Lung (tissue), 12 donors: ENCODE data around the gene MCAT. TPM values are rescaled to one million over a fixed set of nuclear protein-coding genes. Genes with fewer than 3 reads are reported as not detected.

Source experiments
- ATAC-seq: fragments of 200-7000 bp; cut with Tn5 transposase; one replicate; pipeline ENCODE4 v1.9.1; 2020; ENCODE audit warnings: moderate number of reproducible peaks; ENCODE audit not compliant: insufficient read depth, low FRiP score
- DNase-seq, 3 donors: peaks; one replicate each; pipeline ENCODE4 v3.0.0-alpha.2; 2013 to 2017
- H3K27ac ChIP-seq, 2 donors: one replicate each; pipeline ENCODE4 v1.5.1; 2013; ENCODE audit warnings: mild to moderate bottlenecking in 2 of 2, moderate library complexity in 2 of 2, control low read depth in 1 of 2, inconsistent platforms in 1 of 2, low read depth in 1 of 2, low read length in 1 of 2
- H3K27me3 ChIP-seq, 3 donors: one replicate each; pipeline ENCODE4 v1.5.1; 2013; ENCODE audit warnings: low read length in 2 of 3; ENCODE audit not compliant: control insufficient read depth in 3 of 3, insufficient read depth in 3 of 3
- H3K36me3 ChIP-seq, 4 donors: one replicate each; pipeline ENCODE4 v1.5.1; 2013; ENCODE audit warnings: low read length in 4 of 4, mild to moderate bottlenecking in 1 of 4, moderate library complexity in 1 of 4; ENCODE audit not compliant: control insufficient read depth in 4 of 4, insufficient read depth in 4 of 4
- H3K4me1 ChIP-seq, 5 donors: one replicate each; pipeline ENCODE4 v1.5.1; 2013; ENCODE audit warnings: low read length in 5 of 5, mild to moderate bottlenecking in 2 of 5, moderate library complexity in 1 of 5; ENCODE audit not compliant: control insufficient read depth in 5 of 5, insufficient read depth in 5 of 5
- H3K4me3 ChIP-seq: one replicate; pipeline ENCODE4 v1.5.1; 2013; ENCODE audit warnings: mild to moderate bottlenecking, control low read depth, moderate library complexity
- H3K9ac ChIP-seq, 2 donors: one replicate each; pipeline ENCODE4 v1.5.1; 2013; ENCODE audit warnings: low read length in 2 of 2, control low read depth in 1 of 2; ENCODE audit not compliant: insufficient read depth in 1 of 2
- H3K9me3 ChIP-seq, 4 donors: one replicate each; pipeline ENCODE4 v1.5.1; 2013; ENCODE audit warnings: low read length in 3 of 4, mild to moderate bottlenecking in 1 of 4, moderate library complexity in 1 of 4; ENCODE audit not compliant: control insufficient read depth in 4 of 4, insufficient read depth in 3 of 4
- WGBS, 2 donors: extraction: QIAGEN DNeasy Blood & Tissue Kit; methylation state at CpG; one replicate each; pipeline ENCODE4 v1.1.7; 2013; 5-methylcytosine and 5-hydroxymethylcytosine counted together
- polyA plus RNA-seq, 2 donors: library from polyadenylated mRNA; stranded (reverse); fragments of 200-250 nt; gene quantifications; one replicate each; pipeline ENCODE4 v1.2.1, GENCODE V29; 2013
- total RNA-seq, 2 donors: library from RNA; depleted of rRNA in 1 of 2; stranded (reverse); fragments of >200 nt in 1 of 2; gene quantifications; one replicate each; pipeline ENCODE4 v1.2.1, GENCODE V29; 2014 to 2021
- TF ChIP-seq, protein P1 (sequence below): IDR thresholded peaks from 2 replicates; pipeline ENCODE4 v1.5.1; 2012; ENCODE audit warnings: mild to moderate bottlenecking; ENCODE audit errors: control extremely low read depth, extremely low read depth
- donor health status: control.
- donor health status: control.
- donor health status: Bipolar disorder and iron deficiency.
- donor health status: healthy.
- donor health status: DM: yes; HTN: yes; CAD: no.

The MCAT gene
- total and polyA plus RNA-seq, 4 donors, result 15.6 to 23.9 (median 21.0) TPM

DNA sequence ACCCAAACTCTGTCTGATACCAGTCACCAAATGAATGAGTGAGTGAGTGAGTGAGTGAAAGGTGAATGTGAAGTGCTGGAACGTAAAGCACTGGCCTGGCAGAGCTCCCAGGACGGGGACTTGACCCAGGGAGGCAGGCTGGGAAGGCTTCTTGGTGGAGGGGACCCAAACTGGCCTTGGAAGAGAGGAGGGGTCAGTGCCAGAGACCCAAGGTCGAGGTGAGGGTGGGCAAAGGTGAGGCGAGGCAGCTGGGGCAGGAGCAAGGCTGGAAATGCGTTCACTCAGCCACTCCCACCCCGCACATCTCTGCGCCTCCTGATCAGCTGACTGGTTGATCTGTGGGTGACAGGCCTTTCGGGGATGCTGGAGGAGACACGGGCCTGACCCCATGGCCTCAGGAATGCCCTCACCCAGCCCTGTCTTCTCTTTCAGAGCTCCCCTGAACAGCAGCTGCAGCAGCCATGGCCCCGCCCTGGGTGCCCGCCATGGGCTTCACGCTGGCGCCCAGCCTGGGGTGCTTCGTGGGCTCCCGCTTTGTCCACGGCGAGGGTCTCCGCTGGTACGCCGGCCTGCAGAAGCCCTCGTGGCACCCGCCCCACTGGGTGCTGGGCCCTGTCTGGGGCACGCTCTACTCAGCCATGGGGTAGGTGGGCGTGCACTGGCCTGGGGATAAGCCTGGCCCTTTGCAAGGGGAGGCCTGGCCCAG lies 15.7 kb upstream of the MCAT start:
- TF ChIP-seq, protein P1, sequence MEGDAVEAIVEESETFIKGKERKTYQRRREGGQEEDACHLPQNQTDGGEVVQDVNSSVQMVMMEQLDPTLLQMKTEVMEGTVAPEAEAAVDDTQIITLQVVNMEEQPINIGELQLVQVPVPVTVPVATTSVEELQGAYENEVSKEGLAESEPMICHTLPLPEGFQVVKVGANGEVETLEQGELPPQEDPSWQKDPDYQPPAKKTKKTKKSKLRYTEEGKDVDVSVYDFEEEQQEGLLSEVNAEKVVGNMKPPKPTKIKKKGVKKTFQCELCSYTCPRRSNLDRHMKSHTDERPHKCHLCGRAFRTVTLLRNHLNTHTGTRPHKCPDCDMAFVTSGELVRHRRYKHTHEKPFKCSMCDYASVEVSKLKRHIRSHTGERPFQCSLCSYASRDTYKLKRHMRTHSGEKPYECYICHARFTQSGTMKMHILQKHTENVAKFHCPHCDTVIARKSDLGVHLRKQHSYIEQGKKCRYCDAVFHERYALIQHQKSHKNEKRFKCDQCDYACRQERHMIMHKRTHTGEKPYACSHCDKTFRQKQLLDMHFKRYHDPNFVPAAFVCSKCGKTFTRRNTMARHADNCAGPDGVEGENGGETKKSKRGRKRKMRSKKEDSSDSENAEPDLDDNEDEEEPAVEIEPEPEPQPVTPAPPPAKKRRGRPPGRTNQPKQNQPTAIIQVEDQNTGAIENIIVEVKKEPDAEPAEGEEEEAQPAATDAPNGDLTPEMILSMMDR, result no peak
- H3K4me3 ChIP-seq, result no peak overlapping the region
- H3K9ac ChIP-seq, result no peak overlapping the region
- peaks cover 0 to 15% (median 4%) of the 10 kb centered on the region in 5 donors for H3K4me1 ChIP-seq
- H3K27me3 ChIP-seq, result no peaks in the 10 kb centered on the region
- H3K27ac ChIP-seq, result no peak overlapping the region
- WGBS, 2 donors, result 87 to 90% methylated on average over 24 of the region's 24 CpGs
- H3K9me3 ChIP-seq, result no peaks in the 10 kb centered on the region
- H3K36me3 ChIP-seq, result peaks cover 0 to 34% (median 3%) of the 10 kb centered on the region in 4 donors
- DNase-seq, result no peak
- ATAC-seq, result no peak

- Histone ChIP-seq H3K4me3 (no peak overlapping the region), H3K27me3 (no peaks in the 10 kb centered on the region), H3K4me1 (peaks cover 0 to 12% (median 0%) of the 10 kb centered on the region in 5 donors), H3K27ac (no peak overlapping the region), H3K36me3 (peaks cover 0 to 29% (median 3%) of the 10 kb centered on the region in 4 donors), H3K9ac (no peak overlapping the region), H3K9me3 (no peaks in the 10 kb centered on the region)
- ATAC-seq (no peak), DNase-seq (no peak)
- 81 to 83% methylated on average over 9 of the region's 9 CpGs for WGBS, 2 donors
- TF ChIP-seq, protein P1, result no peak
These were observed 14.8 kb upstream of the MCAT start for GRCh38 chr22:43157874-43158546.

DNA sequence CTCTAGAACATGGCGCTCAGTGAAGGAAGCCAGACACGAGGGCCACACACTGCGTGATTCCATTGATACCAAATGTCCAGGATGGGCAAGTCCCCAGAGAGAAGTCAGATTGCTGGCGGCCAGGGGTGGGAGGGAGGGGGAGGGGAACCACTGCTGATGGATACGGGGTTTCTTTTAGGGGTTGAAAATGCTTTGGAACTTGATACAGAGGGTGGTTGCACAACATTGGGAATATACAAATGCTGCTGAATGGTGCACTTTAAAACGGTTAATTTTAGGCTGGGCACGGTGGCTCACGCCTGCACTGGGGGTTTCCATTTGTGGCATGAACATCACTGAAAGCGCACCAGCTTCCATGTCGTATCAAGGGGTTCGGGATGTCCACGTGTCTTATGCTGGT lies 13.2 kb upstream of the MCAT start:
- Histone ChIP-seq H3K27ac (no peak overlapping the region), H3K36me3 (peaks cover 0 to 21% (median 2%) of the 10 kb centered on the region in 4 donors), H3K4me1 (peaks cover 0 to 20% (median 12%) of the 10 kb centered on the region in 5 donors), H3K9ac (no peak overlapping the region), H3K27me3 (no peaks in the 10 kb centered on the region), H3K9me3 (no peaks in the 10 kb centered on the region), H3K4me3 (no peak overlapping the region)
- 88 to 89% methylated on average over 12 of the region's 12 CpGs for WGBS, 2 donors
- no peak for DNase-seq
- TF ChIP-seq, protein P1, result no peak
- no peak for ATAC-seq
